K562 (cell line): ENCODE data around the gene TERC. TPM values are rescaled to one million over a fixed set of nuclear protein-coding genes. Genes with fewer than 3 reads are reported as not detected.
A peak's percentile ranks its signal among the peaks of the same experiment; 100 is the strongest.

Source experiments
- ARID1B ChIP-seq: fragments of 450-650 bp; IDR thresholded peaks from 2 replicates; pipeline ENCODE4 v1.6.1; 2016; ENCODE audit warnings: antibody characterized with exemption, mild to moderate bottlenecking, inconsistent platforms
- CBX2 ChIP-seq: fragments of 200-600 bp; sonication (generic); IDR thresholded peaks from one replicate; pipeline ENCODE4 v1.6.1; 2012; ENCODE audit warnings: mild to moderate bottlenecking, low read length, inconsistent platforms; ENCODE audit not compliant: insufficient read depth, poor library complexity, severe bottlenecking
- CBX5 ChIP-seq: IDR thresholded peaks from 2 replicates; pipeline ENCODE4 v1.6.1; 2014; ENCODE audit warnings: low read depth, borderline replicate concordance
- DMBX1 ChIP-seq: fragments of 250-450 bp; sonication (Bioruptor Pico); IDR thresholded peaks from 2 replicates; pipeline ENCODE4 v1.8.0; 2022; ENCODE audit warnings: inconsistent platforms, mild to moderate bottlenecking, moderate library complexity, borderline replicate concordance
- ELK3 ChIP-seq: fragments of 450-650 bp; formaldehyde crosslinking; IDR thresholded peaks from 2 replicates; pipeline ENCODE4 v1.4.0; 2020; ENCODE audit warnings: mild to moderate bottlenecking
- EWSR1 ChIP-seq: fragments of 450-650 bp; IDR thresholded peaks from 2 replicates; pipeline ENCODE4 v1.6.1; 2018; ENCODE audit warnings: borderline replicate concordance, mild to moderate bottlenecking, low read depth, moderate library complexity; ENCODE audit not compliant: partially characterized antibody
- HDAC8 ChIP-seq: fragments of 450-650 bp; IDR thresholded peaks from 2 replicates; pipeline ENCODE4 v1.6.1; 2016; ENCODE audit warnings: mild to moderate bottlenecking, missing genetic modification characterization, moderate library complexity, missing compliant biosample characterization
- ILF3 ChIP-seq: fragments of 450-650 bp; IDR thresholded peaks from 2 replicates; pipeline ENCODE4 v1.6.1; 2018; ENCODE audit warnings: antibody characterized with exemption, mild to moderate bottlenecking, moderate library complexity, borderline replicate concordance
- MAFG ChIP-seq: fragments of 450-650 bp; conservative IDR thresholded peaks from 2 replicates; pipeline ENCODE4 v1.6.1; 2016; ENCODE audit warnings: missing genetic modification characterization, missing compliant biosample characterization
- NCOR1 ChIP-seq: fragments of 450-650 bp; IDR thresholded peaks from 2 replicates; pipeline ENCODE4 v1.6.1; 2016; ENCODE audit warnings: mild to moderate bottlenecking, moderate library complexity
- NFIX ChIP-seq: fragments of 250-450 bp; sonication (Bioruptor Pico); IDR thresholded peaks from 2 replicates; pipeline ENCODE4 v1.4.0; 2020; ENCODE audit warnings: low read depth, mild to moderate bottlenecking, moderate library complexity
- NFXL1 ChIP-seq: fragments of 450-650 bp; formaldehyde crosslinking; IDR thresholded peaks from 2 replicates; pipeline ENCODE4 v1.4.0; 2021; ENCODE audit warnings: mild to moderate bottlenecking
- NR1H2 ChIP-seq: sonication (generic); formaldehyde crosslinking; IDR thresholded peaks from 2 replicates; pipeline ENCODE4 v1.4.0; 2020; ENCODE audit warnings: mild to moderate bottlenecking, missing genetic modification reagents
- NR3C1 ChIP-seq: sonication (generic); formaldehyde crosslinking; IDR thresholded peaks from 2 replicates; pipeline ENCODE4 v1.8.1; 2022; ENCODE audit warnings: missing genetic modification reagents
- PTRF ChIP-seq: fragments of 450-650 bp; IDR thresholded peaks from 2 replicates; pipeline ENCODE4 v1.6.1; 2016; ENCODE audit warnings: mild to moderate bottlenecking, missing genetic modification characterization, missing compliant biosample characterization
- SIX5 ChIP-seq, 2 experiments: IDR thresholded peaks; 2 replicates each; pipeline ENCODE4 v1.6.1; 2011; ENCODE audit warnings: low read length in 2 of 2, borderline replicate concordance in 1 of 2, low read depth in 1 of 2, mild to moderate bottlenecking in 1 of 2, moderate library complexity in 1 of 2; ENCODE audit not compliant: insufficient read depth in 1 of 2
- SMARCA4 ChIP-seq: fragments of 450-650 bp; IDR thresholded peaks from 2 replicates; pipeline ENCODE4 v1.6.1; 2016
- SMARCE1 ChIP-seq: fragments of 450-650 bp; IDR thresholded peaks from 2 replicates; pipeline ENCODE4 v1.7.1; 2016; ENCODE audit warnings: mild to moderate bottlenecking
- TAF15 ChIP-seq: fragments of 200-400 bp; formaldehyde crosslinking; IDR thresholded peaks from 2 replicates; pipeline ENCODE4 v1.6.1; 2017; ENCODE audit warnings: mild to moderate bottlenecking, low read depth, low read length, moderate library complexity
- TRIM24 ChIP-seq, 2 experiments: fragments of 450-650 bp; IDR thresholded peaks; 2 replicates each; pipeline ENCODE4 v1.6.1; 2016
- U2AF1 ChIP-seq: fragments of 200-400 bp; formaldehyde crosslinking; optimal IDR thresholded peaks from 2 replicates; pipeline ENCODE3; 2017; ENCODE audit warnings: mild to moderate bottlenecking, low read depth, low read length, moderate library complexity
- VEZF1 ChIP-seq: fragments of 200-800 bp; sonication (Bioruptor generic); IDR thresholded peaks from 2 replicates; pipeline ENCODE4 v1.6.1; 2017; ENCODE audit warnings: missing genetic modification characterization, missing compliant biosample characterization
- ZBTB1 ChIP-seq: sonication (generic); formaldehyde crosslinking; IDR thresholded peaks from 2 replicates; pipeline ENCODE4 v1.8.1; 2023; ENCODE audit warnings: missing genetic modification reagents, low read depth, mild to moderate bottlenecking, borderline replicate concordance
- ZNF347 ChIP-seq: fragments of 450-650 bp; formaldehyde crosslinking; IDR thresholded peaks from 2 replicates; pipeline ENCODE4 v1.4.0; 2020; ENCODE audit warnings: low read depth, mild to moderate bottlenecking, moderate library complexity
- polyA plus RNA-seq, 8 experiments: library from polyadenylated mRNA; depleted of rRNA in 4 of 8; stranded (reverse) in 5 of 8; unstranded in 3 of 8; fragments of >200 nt; fragmentation: Nextera tagmentation in 2 of 8; fragmentation: Illumina TruSeq in 1 of 8; extraction: Ambion mirVana in 2 of 8; extraction: Trizol in 1 of 8; gene quantifications; 2 replicates each; pipeline versions ENCODE4 v1.2.1 to v1.2.3, GENCODE V29; 2011 to 2014; ENCODE audit warnings: inconsistent platforms in 1 of 8, missing spikeins in 1 of 8
- total RNA-seq, 7 experiments: library from RNA; depleted of rRNA in 6 of 7; stranded (reverse); fragments of >200 nt in 6 of 7; fragmentation: Illumina TruSeq in 2 of 7; extraction: Trizol in 2 of 7; gene quantifications; 2 replicates each; pipeline versions ENCODE4 v1.2.1 to v1.2.3, GENCODE V29; 2011 to 2021; ENCODE audit warnings: low replicate concordance in 1 of 7

The TERC gene
- total and polyA plus RNA-seq, 9 of the 15 experiments (the other 6 are each of a cell fraction or from before 2014, with no cell fraction given), result 0.77 to 234 (median 27.9) TPM; not detected in 3

GRCh38 chr3:169758359-169758994 is 6.4 kb downstream of the TERC start (continued):
- TF ChIP-seq EWSR1 (no peak), HDAC8 (tag) (no peak), VEZF1 (CRISPR knock-in tag) (peak; percentile 57), ZBTB1 (CRISPR knock-in tag) (no peak), TAF15 (no peak), NCOR1 (peak; percentile 29; the same call in 1 of the 2 replicates), MAFG (tag) (no peak), ARID1B (peak; percentile 89), SMARCE1 (peak; percentile 59; the same call in 1 of the 2 replicates), ZNF347 (CRISPR knock-in tag) (no peak), NR3C1 (CRISPR knock-in tag) (no peak), NFIX (CRISPR knock-in tag) (no peak), SMARCA4 (peak; percentile 86), DMBX1 (CRISPR knock-in tag) (no peak), TRIM24 (IDR thresholded peaks at IDR 0.05) (0 out of 4 replicates have a peak, but pooled peaks of 1 of the 2 experiments have one; percentile 31), CBX2 (no peak), NFXL1 (CRISPR knock-in tag) (no peak), PTRF (tag) (no peak), NR1H2 (CRISPR knock-in tag) (no peak), ELK3 (CRISPR knock-in tag) (no peak), SIX5 (IDR thresholded peaks at IDR 0.05; ENCODE audit: borderline replicate concordance in 1 of 2, insufficient read depth in 1 of 2, low read depth in 1 of 2, low read length in 2 of 2) (no peak), ILF3 (no peak), CBX5 (no peak), U2AF1 (no peak)
